ENCODE data around the gene TRIP13. TPM values are rescaled to one million over a fixed set of nuclear protein-coding genes. Genes with fewer than 3 reads are reported as not detected.
"Not testable (repeated sequence)": the region's sequence is repeated elsewhere in the genome, so short reads cannot be mapped to it uniquely, and the experiment has no call there.

TRIP13 gene
- total RNA-seq, 1 experiment from 2014 or later, result 67.2 TPM

GRCh38 chr5:870956-871355, 21.7 kb upstream of the TRIP13 start:
- in situ Hi-C loops (cut with HindIII; ENCODE audit: low sequenced_read_pairs), result no loop called here

DNA sequence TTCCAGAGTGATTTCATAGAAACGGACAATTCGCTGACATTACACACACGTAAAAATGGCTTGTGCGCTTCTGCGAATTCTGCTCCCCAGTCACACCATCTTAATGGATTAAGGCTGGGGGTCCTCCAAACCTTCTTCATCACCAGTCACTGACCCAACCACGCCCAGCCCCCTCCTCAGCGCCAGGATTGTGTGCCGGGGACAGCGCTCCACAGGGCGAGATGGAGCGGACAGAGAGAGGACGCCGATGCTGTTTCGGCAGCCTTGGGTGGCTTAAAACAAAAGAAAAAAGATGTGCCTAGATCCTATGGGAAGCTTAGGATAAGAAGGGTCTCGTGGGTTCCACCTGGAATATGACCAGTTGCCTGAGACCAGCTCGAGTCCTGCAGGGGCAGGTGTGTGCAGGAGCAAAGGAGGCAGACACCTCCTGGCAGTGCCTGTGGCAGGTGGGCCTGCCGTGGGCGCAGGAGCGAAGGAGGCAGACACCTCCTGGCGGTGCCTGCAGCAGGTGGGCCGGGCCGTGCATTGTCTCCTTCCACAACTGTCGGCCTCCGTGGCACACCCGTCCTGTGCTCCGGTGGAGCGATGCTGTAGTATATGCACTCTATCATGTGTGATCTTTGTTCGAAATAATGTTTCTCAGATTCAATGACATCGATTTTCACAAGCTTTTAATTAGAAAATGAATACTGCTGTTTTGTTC, 20.9 kb upstream of the TRIP13 start:
- no peak for DNase-seq (ENCODE audit: low spot score)
- in situ Hi-C loops (cut with HindIII; ENCODE audit: low sequenced_read_pairs), result no loop called here

More at GRCh38 chr5:870956-871355, 21.7 kb upstream of the TRIP13 start:
- DNase-seq (ENCODE audit: low spot score), result no peak

DNA sequence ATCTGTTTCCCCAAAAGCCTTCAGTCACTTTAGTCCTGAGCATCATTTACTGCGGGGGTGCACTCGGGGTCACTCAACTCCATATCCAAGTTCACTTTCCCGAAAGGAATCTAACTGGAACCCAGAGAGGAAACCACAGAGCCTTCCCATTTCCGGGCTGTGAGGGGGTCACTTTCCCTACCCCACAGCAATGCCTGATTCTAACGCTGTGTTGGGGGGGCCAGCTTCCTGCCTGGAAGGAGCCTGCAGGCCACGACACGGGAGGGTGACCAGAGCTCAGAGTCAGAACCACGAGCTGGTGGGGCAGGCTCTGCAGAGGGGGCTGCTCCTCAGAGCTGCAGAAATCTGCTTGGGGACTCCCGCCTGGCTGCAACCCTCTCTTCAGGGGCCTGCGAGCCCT, 20.4 kb upstream of the TRIP13 start:
- in situ Hi-C loops (cut with HindIII; ENCODE audit: low sequenced_read_pairs), result no loop called here
- no peak for DNase-seq (ENCODE audit: low spot score)

- no peak for DNase-seq (ENCODE audit: low spot score)
- in situ Hi-C loops (cut with HindIII; ENCODE audit: low sequenced_read_pairs), result no loop called here
Observed at GRCh38 chr5:873328-873727, 19.4 kb upstream of the TRIP13 start.

- no peak for DNase-seq (ENCODE audit: low spot score)
- in situ Hi-C loops (cut with HindIII; ENCODE audit: low sequenced_read_pairs), result no loop called here
Observed at GRCh38 chr5:875931-876330, 16.8 kb upstream of the TRIP13 start.

GRCh38 chr5:876398-877365, 16.0 kb upstream of the TRIP13 start:
- in situ Hi-C loops (cut with HindIII; ENCODE audit: low sequenced_read_pairs), result no loop called here
- DNase-seq (ENCODE audit: low spot score), result no peak

DNA sequence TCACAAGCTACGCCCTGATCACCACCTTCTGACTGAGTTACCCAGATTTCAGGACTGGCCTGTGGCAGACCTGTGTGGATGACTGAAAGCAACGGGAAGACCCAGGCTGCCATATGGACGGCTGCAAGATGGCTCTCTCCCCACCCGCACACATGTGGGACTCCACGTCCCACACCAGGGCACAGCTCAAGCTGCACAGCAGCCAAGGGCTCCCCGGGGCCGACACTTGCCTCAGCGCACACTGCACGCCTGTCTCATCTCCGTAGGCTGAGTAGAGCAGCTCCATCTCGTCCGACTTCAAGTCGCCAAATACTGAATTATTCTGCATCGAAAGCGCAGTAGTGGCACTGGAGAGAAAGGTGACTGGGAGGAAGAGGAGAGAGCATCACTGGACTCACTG, 14.6 kb upstream of the TRIP13 start:
- in situ Hi-C loops (cut with HindIII; ENCODE audit: low sequenced_read_pairs), result no loop called here
- no peak for DNase-seq (ENCODE audit: low spot score)

DNA sequence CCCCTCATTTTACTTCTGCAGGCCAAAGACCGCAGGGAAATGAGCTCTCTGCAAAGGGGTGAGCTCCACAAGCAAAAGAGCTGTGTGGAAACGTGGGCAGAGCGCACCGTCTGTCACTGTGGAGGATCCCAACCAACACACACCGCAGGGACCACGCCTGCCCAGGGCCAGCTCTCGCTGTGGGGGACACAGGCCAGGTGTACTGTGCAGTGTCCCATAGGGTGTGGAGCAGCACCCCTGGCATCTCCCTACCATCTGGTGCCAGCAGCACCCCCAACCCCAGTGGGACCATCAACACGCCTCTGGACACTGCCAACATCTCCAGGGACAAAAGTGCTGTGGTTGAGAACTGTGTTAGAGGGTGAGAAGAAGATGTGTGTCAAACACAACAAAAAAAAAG, 14.0 kb upstream of the TRIP13 start:
- DNase-seq (ENCODE audit: low spot score); in situ Hi-C loops (cut with HindIII; ENCODE audit: low sequenced_read_pairs): not testable (repeated sequence)

DNA sequence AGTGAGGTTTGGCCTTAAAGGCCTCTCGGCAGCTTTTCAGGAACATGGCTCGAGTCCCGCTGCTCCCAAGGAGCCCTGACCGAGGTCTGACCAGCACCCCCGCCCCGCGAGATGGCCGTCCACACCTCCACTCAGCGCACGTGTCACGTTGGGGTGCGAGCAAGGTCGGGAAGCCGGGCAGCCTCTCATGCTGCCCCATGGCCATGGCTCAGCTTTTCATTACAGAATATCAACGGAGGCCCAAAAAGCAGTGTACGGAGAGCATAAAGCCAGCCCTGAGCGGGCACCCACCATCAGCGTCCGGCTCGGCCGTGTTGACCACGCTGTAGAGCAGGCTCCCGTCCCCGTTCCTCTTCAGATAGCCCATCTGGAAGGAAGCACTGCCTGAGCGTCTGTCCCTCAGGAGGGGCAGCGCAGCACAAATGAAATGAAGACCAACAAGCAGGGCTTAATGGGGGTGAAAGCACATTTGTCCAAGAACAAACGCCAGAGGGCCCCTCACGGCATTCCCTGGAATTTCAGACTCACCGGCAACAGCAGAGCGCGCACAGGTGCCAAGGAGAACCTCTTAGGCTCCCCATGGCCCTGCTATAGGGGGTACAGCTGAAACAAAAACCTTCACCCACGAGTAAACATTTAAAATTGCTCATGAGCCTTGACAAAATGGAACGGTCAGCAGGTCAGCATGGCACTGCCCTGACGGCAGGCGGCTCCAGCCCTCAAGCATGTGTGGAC, 11.7 kb upstream of the TRIP13 start:
- in situ Hi-C loops (cut with HindIII; ENCODE audit: low sequenced_read_pairs), result no loop called here
- DNase-seq (ENCODE audit: low spot score), result no peak

- in situ Hi-C loops (cut with HindIII; ENCODE audit: low sequenced_read_pairs), result no loop called here
Observed at GRCh38 chr5:881551-881935, 11.1 kb upstream of the TRIP13 start.

DNA sequence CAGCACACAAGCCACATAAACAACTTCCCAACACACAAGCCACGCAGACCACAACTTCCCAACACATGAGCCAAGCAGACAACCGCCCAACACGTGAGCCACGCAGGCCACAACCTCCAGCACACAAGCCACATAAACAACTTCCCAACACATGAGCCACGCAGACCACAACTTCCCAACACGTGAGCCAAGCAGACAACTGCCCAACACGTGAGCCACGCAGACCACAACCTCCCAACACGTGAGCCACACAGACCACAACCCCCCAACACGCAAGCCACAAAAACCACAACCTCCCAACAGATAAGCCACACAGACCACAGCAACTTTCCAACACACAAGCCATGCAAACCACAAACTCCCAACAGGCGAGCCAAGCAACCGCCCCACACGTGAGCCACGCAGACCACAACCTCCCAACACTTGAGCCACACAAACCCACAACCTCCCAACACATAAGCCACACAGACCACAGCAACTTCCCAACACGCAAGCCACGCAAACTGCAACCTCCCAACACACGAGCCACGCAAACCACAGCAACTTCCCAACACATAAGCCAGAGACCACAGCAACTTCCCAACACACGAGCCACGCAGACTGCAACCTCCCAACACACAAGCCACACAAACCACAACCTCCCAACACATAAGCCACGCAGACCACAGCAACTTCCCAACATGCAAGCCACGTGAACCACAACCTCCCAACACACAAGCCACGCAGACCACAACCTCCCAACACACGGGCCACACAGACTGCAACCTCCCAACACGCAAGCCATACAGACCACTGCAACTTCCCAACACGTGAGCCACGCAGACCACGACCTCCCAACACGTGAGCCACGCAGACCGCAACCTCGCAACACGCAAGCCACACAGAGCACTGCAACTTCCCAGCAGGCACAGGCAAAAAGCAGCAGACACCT, 10.2 kb upstream of the TRIP13 start:
- in situ Hi-C loops (cut with HindIII; ENCODE audit: low sequenced_read_pairs), result no loop called here
- DNase-seq (ENCODE audit: low spot score), result no peak

More at GRCh38 chr5:881551-881935, 11.1 kb upstream of the TRIP13 start:
- no peak for DNase-seq (ENCODE audit: low spot score)

DNA sequence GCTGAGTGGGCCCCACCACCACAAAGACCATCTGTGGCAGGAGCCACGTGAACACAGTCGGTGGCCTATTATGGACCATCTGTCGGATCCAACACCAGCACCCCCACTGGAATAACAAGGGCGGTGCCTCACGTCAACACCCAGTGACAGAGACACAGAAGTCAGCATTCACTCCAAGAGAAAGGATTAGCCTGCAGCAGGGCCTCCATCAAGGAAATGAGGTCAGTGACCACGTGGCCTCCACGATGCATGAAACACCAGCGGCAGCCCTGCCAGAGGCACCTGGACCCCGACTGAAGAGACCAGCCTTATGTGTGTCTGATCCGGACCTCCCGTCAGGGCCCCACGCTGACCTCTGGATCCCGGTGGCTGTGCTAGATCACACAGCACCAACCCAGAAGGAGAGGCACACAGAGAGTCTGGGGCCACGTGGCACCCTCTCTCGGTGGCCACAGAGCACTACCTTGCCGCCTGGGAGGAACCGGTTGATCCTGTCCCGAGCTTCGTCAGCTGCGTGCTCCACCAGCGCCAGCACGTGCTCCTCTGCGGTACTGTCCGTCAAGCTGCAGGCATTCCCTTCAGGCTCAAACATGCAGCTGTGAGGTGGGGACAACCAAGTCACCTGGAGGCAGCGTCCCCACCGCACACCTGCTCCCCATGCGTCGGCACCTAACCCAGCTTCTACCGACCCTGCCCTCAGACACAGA, 9.1 kb upstream of the TRIP13 start:
- peak; percentile 73 for DNase-seq (ENCODE audit: low spot score)
- in situ Hi-C loops (cut with HindIII; ENCODE audit: low sequenced_read_pairs), result no loop called here

GRCh38 chr5:884345-885126, 8.1 kb upstream of the TRIP13 start:
- no peak for DNase-seq (ENCODE audit: low spot score)
- in situ Hi-C loops (cut with HindIII; ENCODE audit: low sequenced_read_pairs), result no loop called here

DNA sequence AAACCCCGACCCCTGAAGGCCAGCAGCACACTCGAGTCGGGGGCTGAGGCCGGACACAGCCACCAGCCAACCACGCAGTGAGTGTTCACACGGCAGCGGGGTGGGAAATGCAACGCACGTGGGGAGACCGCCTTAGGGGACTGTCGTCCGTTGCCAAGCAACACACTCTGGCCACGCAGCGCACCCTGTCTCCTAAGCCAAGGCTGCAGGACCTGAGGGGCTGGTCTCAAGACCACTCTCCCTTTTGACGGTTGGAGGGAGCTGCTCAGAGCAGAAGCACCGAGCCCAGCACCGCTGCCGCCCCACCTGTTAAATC, 7.6 kb upstream of the TRIP13 start:
- in situ Hi-C loops (cut with HindIII; ENCODE audit: low sequenced_read_pairs), result no loop called here
- DNase-seq (ENCODE audit: low spot score), result no peak

DNA sequence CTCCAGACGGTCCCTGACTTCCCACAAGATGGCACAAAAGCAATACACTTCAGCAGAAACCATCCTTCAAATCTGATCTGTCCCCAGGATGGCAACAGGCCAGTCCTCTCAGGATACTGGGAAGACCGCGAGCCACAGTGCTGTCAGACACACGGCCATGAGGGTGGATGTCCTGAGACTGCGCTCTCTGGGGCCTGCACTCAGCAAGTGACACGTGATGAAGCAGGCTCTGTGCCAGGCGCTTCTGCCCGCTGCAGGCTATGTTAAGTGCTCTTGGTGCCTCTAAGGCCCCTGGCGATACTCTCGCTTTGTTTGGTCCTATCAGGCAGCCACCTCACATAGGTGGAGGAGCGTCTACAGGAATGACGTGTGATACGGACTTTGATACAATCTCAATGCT, 7.2 kb upstream of the TRIP13 start:
- in situ Hi-C loops (cut with HindIII; ENCODE audit: low sequenced_read_pairs), result no loop called here

GRCh38 chr5:886036-886435, 6.6 kb upstream of the TRIP13 start:
- in situ Hi-C loops (cut with HindIII; ENCODE audit: low sequenced_read_pairs), result no loop called here
- no peak for DNase-seq (ENCODE audit: low spot score)

More for the DNA sequence above, 7.2 kb upstream of the TRIP13 start:
- DNase-seq (ENCODE audit: low spot score), result peak; percentile 59

DNA sequence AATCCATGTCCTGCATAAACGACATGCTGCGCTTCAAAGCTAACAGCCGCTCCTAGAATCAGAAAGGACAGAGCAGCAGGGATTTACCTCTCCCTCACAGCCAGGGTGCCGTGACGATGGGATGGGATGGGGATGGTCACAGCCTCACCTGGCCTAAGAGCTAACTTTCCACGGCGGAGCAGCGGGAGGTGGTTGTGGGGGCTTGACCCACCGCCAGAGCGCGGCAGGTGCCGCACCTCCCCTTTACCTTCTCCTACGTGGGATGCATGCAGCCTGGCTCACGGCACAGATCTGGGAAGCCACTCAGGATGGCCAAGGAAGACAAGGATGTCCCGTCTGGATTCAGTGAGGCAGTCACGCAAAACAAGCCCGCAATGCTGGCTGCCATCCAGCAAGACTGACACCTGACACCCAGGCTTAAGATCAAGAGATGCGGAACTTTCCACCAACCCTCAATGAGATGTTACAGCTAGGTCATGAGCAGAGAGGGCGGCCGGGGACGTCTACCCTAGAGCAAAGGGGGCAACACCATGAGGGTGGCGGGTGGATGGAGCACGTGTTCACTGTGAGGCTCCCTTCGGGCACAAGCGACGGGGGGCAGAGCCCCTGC, 5.9 kb upstream of the TRIP13 start:
- DNase-seq (ENCODE audit: low spot score), result no peak
- in situ Hi-C loops (cut with HindIII; ENCODE audit: low sequenced_read_pairs), result no loop called here
